Sigmoid colon (tissue), 7 donors: ENCODE data around the gene SLIT1. TPM values are rescaled to one million over a fixed set of nuclear protein-coding genes. Genes with fewer than 3 reads are reported as not detected.

Experiments
- DNase-seq: peaks from one replicate; pipeline ENCODE4 v3.0.0-alpha.2; 2019
- H3K27ac ChIP-seq, 4 donors: fragments of 200-600 bp; sonication (generic); one replicate each; pipeline ENCODE4 v1.5.1; 2016 to 2019; ENCODE audit warnings: mild to moderate bottlenecking in 1 of 4
- H3K27me3 ChIP-seq, 3 donors: fragments of 200-600 bp; sonication (generic); one replicate each; pipeline ENCODE4 v1.5.1; 2019; ENCODE audit warnings: mild to moderate bottlenecking in 1 of 3
- H3K36me3 ChIP-seq, 4 donors: fragments of 200-600 bp; sonication (generic); one replicate each; pipeline ENCODE4 v1.5.1; 2016 to 2019
- H3K4me1 ChIP-seq, 4 donors: fragments of 200-600 bp; sonication (generic); one replicate each; pipeline ENCODE4 v1.5.1; 2017 to 2019
- H3K4me3 ChIP-seq, 4 donors: fragments of 200-600 bp; sonication (generic); one replicate each; pipeline ENCODE4 v1.5.1; 2017 to 2019; ENCODE audit warnings: mild to moderate bottlenecking in 2 of 4, moderate library complexity in 1 of 4
- H3K9me3 ChIP-seq, 4 donors: fragments of 200-600 bp in 3 of 4; sonication (generic) in 3 of 4; one replicate each; pipeline versions ENCODE4 v1.5.1 to v1.6.1; 2013 to 2019
- EP300 ChIP-seq, 4 donors: sonication (generic); formaldehyde crosslinking; IDR thresholded peaks; one replicate each; pipeline ENCODE4 v1.6.1; 2017; ENCODE audit warnings: antibody characterized with exemption in 4 of 4
- POLR2A ChIP-seq, 2 donors: fragments of 450-650 bp; IDR thresholded peaks; one replicate each; pipeline ENCODE4 v1.6.1; 2016; ENCODE audit warnings: antibody characterized with exemption in 2 of 2, mild to moderate bottlenecking in 2 of 2, moderate library complexity in 2 of 2
- POLR2AphosphoS5 ChIP-seq, 4 donors: sonication (generic); formaldehyde crosslinking; IDR thresholded peaks; one replicate each; pipeline ENCODE4 v1.6.1; 2017; ENCODE audit warnings: antibody characterized with exemption in 4 of 4
- WGBS, 2 donors: extraction: QIAGEN DNeasy Blood & Tissue Kit; methylation state at CpG; one replicate each; pipeline ENCODE4 v1.1.7; 2013; 5-methylcytosine and 5-hydroxymethylcytosine counted together
- intact Hi-C: fragments of 100-400 bp; cut with DNase I; formaldehyde crosslinking; loops from one replicate; pipeline ENCODE4 v1.15.1; 2023
- polyA plus RNA-seq, 3 donors: library from polyadenylated mRNA; stranded (reverse); fragments of 200-250 nt; gene quantifications; one replicate each; pipeline ENCODE4 v1.2.3, GENCODE V29; 2013
- total RNA-seq, 4 donors: library from RNA; depleted of rRNA; stranded (reverse); fragments of >200 nt; gene quantifications; one replicate each; pipeline ENCODE4 v1.1.0, GENCODE V29; 2016
- TF ChIP-seq, protein P1 (sequence below), 4 experiments: fragments of 450-650 bp in 3 of 4; fragments of 200-600 bp in 1 of 4; IDR thresholded peaks; one replicate each; pipeline ENCODE4 v1.5.1; 2016 to 2019; ENCODE audit warnings: antibody characterized with exemption in 4 of 4, mild to moderate bottlenecking in 3 of 4, moderate library complexity in 2 of 4
- donor health status: healthy with polysubstance abuse.
- donor health status: Bipolar disorder and iron deficiency.
- donor health status: healthy.

Gene SLIT1
- total and polyA plus RNA-seq, 7 donors = under 0.01 to 1.4 (median 0.58) TPM; not detected in 1

DNA sequence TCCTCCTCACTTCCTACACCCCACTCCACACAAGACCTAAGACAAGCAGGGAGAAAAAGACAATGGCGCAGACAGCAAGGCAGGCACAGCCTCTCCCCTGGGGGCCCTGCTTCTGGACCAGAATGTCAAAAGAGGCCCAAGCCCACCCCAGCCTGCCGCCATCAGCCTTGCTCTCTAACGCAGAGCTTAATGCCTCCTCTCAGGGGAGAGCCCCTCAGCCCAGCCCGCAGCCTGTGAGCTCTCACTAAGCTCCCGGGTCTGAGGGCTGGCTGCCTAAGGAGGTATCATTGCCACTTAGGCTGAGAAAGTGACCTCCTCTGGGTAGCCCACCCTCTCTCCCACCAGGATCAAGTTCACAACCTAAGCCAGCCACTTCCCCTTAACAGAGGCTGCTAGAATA lies 16.7 kb downstream of the SLIT1 start:
- no peak for TF ChIP-seq POLR2AphosphoS5 (IDR thresholded peaks at IDR 0.05)
- TF ChIP-seq, protein P1, sequence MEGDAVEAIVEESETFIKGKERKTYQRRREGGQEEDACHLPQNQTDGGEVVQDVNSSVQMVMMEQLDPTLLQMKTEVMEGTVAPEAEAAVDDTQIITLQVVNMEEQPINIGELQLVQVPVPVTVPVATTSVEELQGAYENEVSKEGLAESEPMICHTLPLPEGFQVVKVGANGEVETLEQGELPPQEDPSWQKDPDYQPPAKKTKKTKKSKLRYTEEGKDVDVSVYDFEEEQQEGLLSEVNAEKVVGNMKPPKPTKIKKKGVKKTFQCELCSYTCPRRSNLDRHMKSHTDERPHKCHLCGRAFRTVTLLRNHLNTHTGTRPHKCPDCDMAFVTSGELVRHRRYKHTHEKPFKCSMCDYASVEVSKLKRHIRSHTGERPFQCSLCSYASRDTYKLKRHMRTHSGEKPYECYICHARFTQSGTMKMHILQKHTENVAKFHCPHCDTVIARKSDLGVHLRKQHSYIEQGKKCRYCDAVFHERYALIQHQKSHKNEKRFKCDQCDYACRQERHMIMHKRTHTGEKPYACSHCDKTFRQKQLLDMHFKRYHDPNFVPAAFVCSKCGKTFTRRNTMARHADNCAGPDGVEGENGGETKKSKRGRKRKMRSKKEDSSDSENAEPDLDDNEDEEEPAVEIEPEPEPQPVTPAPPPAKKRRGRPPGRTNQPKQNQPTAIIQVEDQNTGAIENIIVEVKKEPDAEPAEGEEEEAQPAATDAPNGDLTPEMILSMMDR (IDR thresholded peaks at IDR 0.05) = no peak
- TF ChIP-seq EP300 (IDR thresholded peaks at IDR 0.05) = no peak
- no peak for TF ChIP-seq POLR2A (IDR thresholded peaks at IDR 0.05)
- WGBS, 2 donors = 66 to 76% methylated on average over 5 of the region's 5 CpGs
- DNase-seq = no peak

DNA sequence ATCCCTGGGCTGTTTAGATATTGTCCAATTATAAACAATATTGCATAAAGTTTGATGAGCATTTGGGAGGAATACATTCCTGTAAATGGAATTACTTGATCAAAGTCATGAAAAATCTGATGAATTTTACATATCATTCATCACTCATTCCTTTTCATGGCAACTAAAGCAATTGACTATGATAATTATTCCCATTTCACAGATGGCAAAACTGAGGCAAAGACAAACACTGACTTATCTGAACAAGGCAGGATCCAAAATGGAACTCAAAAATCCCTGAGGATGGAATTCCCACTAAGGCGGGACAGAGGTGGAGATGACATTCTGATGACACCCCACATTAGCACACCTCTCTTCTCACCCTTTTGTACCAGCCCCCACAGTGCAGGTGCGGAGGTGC lies 17.1 kb downstream of the SLIT1 start:
- intact Hi-C loops = no loop called here
- TF ChIP-seq POLR2A (IDR thresholded peaks at IDR 0.05) (no peak), POLR2AphosphoS5 (IDR thresholded peaks at IDR 0.05) (no peak), EP300 (IDR thresholded peaks at IDR 0.05) (no peak)
- TF ChIP-seq, protein P1 (IDR thresholded peaks at IDR 0.05) = no peak

More for the DNA sequence above, 16.7 kb downstream of the SLIT1 start:
- Histone ChIP-seq H3K36me3 (no peaks in the 10 kb centered on the region), H3K9me3 (no peaks in the 10 kb centered on the region), H3K27me3 (peaks cover 0 to 13% (median 0%) of the 10 kb centered on the region in 3 donors), H3K4me1 (no peaks in the 10 kb centered on the region), H3K27ac (no peak overlapping the region), H3K4me3 (no peak overlapping the region)
- intact Hi-C loops = no loop called here

DNA sequence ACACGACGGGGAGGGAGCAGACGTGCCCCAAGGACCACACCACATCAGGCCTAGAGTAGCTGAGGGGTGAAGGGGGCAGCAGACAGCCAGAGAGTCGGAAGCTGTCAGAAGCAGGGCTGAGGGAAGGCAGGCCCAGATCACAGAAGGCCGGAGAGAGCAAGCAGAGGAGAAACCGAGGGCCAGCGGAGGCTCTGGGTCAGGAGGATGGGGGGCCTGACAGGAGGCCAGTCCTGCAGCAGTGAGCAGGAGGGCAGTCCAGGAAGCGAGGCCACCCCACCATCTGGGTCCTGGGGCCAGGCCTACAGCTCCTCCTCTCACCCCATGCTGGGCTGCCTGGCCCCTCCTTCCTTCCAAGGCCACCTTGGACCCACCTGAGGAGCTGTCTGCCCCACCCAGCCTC lies 20.3 kb downstream of the SLIT1 start:
- H3K4me1 ChIP-seq = no peaks in the 10 kb centered on the region
- DNase-seq = no peak
- no peak for TF ChIP-seq POLR2AphosphoS5 (IDR thresholded peaks at IDR 0.05)
- no peak for TF ChIP-seq POLR2A (IDR thresholded peaks at IDR 0.05)
- TF ChIP-seq, protein P1 (IDR thresholded peaks at IDR 0.05) = no peak
- no peak for TF ChIP-seq EP300 (IDR thresholded peaks at IDR 0.05)
- no peaks in the 10 kb centered on the region for H3K9me3 ChIP-seq
- H3K27me3 ChIP-seq = peaks cover 0 to 4% (median 0%) of the 10 kb centered on the region in 3 donors
- H3K36me3 ChIP-seq = no peaks in the 10 kb centered on the region
- H3K4me3 ChIP-seq = no peak overlapping the region
- intact Hi-C loops = no loop called here
- WGBS, 2 donors = 85 to 88% methylated on average over 8 of the region's 8 CpGs
- no peak overlapping the region for H3K27ac ChIP-seq

More for the DNA sequence above, 17.1 kb downstream of the SLIT1 start:
- H3K27me3 ChIP-seq = peaks cover 0 to 13% (median 0%) of the 10 kb centered on the region in 3 donors
- DNase-seq = no peak
- no peaks in the 10 kb centered on the region for H3K36me3 ChIP-seq
- 85 to 91% methylated on average over 2 of the region's 2 CpGs for WGBS, 2 donors
- H3K4me3 ChIP-seq = no peak overlapping the region
- no peaks in the 10 kb centered on the region for H3K4me1 ChIP-seq
- no peak overlapping the region for H3K27ac ChIP-seq
- no peaks in the 10 kb centered on the region for H3K9me3 ChIP-seq

DNA sequence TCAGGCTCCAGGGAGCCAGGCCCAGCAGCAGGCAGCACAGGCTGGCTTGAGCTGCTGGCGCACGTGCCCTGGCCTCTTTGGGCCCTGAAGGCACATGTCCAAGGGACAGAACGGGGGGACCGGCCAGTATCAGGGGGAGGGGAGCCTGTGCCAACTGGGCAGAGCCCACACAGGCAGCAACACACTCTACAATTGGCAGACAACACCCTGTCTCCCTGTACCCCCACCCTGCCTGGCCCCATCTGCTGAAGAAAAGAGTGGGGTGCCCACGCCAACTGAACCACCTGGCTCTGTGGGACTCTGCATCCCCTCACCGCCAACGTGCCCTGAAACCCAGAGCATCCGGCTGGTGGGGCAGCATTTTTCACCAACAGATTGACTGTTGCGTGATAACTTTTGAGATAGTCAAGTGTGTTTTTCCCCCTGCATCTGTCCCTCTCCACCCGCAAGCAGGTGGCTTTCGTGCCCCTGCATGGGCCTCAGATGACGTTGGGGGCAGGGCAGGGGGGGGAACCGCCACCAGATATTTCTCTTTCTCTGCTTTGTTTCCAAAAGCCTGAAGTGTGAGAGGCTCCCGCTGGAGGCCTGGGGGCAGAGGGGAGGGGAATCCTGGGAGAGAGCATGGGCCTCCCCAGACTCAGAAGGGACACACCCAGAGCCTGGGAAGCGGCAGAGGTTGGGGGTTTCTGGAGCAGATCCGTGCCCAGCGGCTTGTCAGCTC lies 21.8 kb downstream of the SLIT1 start:
- Histone ChIP-seq H3K27me3 (no peaks in the 10 kb centered on the region), H3K4me1 (no peaks in the 10 kb centered on the region), H3K4me3 (no peak overlapping the region), H3K9me3 (no peaks in the 10 kb centered on the region), H3K27ac (no peak overlapping the region), H3K36me3 (no peaks in the 10 kb centered on the region)
- TF ChIP-seq POLR2AphosphoS5 (IDR thresholded peaks at IDR 0.05) (no peak), EP300 (IDR thresholded peaks at IDR 0.05) (no peak), POLR2A (IDR thresholded peaks at IDR 0.05) (no peak)
- TF ChIP-seq, protein P1 (IDR thresholded peaks at IDR 0.05) = no peak
- intact Hi-C loops = no loop called here
- WGBS, 2 donors = 74 to 78% methylated on average over 17 of the region's 17 CpGs
- DNase-seq = no peak
